ENCODE data around the gene ZNF692.

Gene ZNF692, protein sequence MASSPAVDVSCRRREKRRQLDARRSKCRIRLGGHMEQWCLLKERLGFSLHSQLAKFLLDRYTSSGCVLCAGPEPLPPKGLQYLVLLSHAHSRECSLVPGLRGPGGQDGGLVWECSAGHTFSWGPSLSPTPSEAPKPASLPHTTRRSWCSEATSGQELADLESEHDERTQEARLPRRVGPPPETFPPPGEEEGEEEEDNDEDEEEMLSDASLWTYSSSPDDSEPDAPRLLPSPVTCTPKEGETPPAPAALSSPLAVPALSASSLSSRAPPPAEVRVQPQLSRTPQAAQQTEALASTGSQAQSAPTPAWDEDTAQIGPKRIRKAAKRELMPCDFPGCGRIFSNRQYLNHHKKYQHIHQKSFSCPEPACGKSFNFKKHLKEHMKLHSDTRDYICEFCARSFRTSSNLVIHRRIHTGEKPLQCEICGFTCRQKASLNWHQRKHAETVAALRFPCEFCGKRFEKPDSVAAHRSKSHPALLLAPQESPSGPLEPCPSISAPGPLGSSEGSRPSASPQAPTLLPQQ

DNA sequence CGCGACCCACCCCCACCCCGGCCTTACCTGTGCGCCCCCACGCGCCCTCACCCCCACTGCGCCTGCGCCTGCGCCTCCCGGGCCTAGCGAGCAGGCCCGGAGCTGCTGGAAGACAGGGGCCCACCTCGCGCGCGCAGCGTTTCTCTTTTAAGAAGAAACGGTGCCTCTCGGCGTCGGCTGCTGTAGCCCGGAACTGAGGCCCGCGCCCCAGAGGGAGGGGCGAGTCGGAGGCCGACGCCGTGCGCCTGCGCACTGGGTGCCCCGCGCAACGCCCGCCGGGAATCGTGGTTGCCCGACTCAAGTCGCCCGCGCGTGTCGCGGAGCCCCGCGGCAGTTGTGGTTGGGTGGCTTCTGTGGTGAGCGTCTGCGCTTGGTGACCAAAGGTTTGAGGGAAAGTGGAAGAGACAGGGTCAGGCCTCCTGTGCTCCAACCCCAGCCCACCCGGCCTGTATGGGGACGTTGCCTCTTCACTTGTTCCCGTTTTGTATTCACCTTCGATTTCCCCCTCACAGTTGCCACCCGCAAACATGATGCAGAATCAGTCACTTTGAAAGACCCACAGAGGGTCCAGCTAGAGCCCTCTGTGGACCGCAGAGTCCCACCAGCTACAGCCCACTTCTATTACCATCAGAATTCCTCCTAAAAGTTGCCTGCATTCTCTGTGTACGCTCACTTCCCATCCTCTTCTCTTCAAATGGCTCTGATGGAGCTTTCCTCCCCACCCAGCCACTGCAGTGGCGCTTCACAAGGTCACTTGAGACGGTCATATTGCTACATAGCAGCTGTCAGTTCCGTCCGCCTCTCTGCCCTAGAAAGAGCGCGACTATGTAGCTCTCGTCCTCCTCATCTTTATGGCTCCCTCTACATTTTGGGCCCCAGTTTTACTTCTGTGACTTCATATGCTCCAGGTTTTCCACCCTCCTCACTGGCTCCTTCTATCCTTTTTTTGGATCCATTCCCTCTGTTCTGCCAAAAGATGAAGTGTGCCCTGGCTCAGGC lies at the start of gene ZNF692:
ZNF692 (minus strand) TSS at position 195 of the 999 bp plus-strand sequence. CDS start 776 bp downstream, outside the sequence.
- TF ChIP-seq, protein P1, sequence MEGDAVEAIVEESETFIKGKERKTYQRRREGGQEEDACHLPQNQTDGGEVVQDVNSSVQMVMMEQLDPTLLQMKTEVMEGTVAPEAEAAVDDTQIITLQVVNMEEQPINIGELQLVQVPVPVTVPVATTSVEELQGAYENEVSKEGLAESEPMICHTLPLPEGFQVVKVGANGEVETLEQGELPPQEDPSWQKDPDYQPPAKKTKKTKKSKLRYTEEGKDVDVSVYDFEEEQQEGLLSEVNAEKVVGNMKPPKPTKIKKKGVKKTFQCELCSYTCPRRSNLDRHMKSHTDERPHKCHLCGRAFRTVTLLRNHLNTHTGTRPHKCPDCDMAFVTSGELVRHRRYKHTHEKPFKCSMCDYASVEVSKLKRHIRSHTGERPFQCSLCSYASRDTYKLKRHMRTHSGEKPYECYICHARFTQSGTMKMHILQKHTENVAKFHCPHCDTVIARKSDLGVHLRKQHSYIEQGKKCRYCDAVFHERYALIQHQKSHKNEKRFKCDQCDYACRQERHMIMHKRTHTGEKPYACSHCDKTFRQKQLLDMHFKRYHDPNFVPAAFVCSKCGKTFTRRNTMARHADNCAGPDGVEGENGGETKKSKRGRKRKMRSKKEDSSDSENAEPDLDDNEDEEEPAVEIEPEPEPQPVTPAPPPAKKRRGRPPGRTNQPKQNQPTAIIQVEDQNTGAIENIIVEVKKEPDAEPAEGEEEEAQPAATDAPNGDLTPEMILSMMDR (IDR thresholded peaks at IDR 0.05) = no peak

DNA sequence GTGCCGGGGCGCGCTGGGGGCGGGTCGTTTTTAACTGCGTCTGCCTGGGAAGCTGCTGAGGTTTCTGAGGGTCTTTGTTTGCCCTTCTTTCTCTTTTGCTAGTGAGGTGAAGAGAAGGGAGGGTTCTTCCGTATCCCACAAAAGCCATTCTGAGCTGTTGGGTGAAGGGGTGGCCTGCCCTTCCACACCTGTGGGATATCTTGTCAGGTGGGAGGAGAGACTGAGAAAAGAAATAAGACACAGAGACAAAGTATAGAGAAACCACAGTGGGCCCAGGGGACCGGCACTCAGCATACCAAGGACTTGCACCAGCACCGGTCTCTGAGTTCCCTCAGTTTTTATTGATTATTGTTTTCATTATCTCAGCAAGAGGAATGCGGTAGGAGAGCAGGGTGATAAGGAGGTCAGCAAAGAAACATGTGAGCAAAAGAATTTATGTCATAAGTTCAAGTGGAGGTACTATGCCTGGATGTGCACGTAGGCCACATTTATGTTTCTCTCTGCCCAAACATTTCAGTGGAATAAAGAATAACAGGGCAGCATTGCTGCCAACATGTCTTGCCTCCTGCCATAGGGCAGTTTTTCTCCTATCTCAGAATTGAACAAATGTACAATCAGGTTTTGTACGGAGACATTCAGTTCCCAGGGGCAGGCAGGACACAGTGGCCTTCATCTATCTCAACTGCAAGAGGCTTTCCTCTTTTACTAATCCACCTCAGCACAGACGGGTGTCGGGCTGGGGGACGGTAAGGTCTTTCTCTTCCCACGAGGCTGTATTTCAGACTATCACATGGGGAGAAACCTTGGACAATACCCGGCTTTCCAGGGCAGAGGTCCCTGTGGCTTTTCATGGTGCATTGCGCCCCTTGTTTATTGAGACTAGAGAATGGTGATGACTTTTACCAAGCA lies 48.1 kb upstream of the ZNF692 start:
- H3K4me2 ChIP-seq (ENCODE audit: low read length) = peak overlapping the region; percentile 87
- no peaks in the 10 kb centered on the region for H3K9me3 ChIP-seq (ENCODE audit: control insufficient read depth, low read length)
- H3K9ac ChIP-seq = no peak overlapping the region
- H3K36me3 ChIP-seq (ENCODE audit: control insufficient read depth, insufficient read depth, low read length) = no peaks in the 10 kb centered on the region
- no peaks in the 10 kb centered on the region for H3K27me3 ChIP-seq (ENCODE audit: control insufficient read depth, insufficient read depth, low read length)
- peak overlapping the region; percentile 59 for H3K27ac ChIP-seq
- H2AFZ ChIP-seq = peak overlapping the region; percentile 74
- TF ChIP-seq, protein P1 (IDR thresholded peaks at IDR 0.05) = no peak
- peak overlapping the region; percentile 74 for H3K4me3 ChIP-seq (ENCODE audit: low read depth, low read length)
- no peaks in the 10 kb centered on the region for H3K4me1 ChIP-seq
- H3K79me2 ChIP-seq = no peaks in the 10 kb centered on the region

More for the DNA sequence above, at the start of gene ZNF692:
- Histone ChIP-seq H3K4me1 (peaks cover 9% of the 10 kb centered on the region), H3K4me3 (ENCODE audit: low read depth, low read length) (peak within 1 kb of the TSS; percentile 81), H3K36me3 (ENCODE audit: control insufficient read depth, insufficient read depth, low read length) (no peaks in the 10 kb centered on the region), H3K4me2 (ENCODE audit: low read length) (peak within 1 kb of the TSS; percentile 85), H3K79me2 (no peaks in the 10 kb centered on the region), H3K27ac (peak within 1 kb of the TSS; percentile 81), H2AFZ (peak within 1 kb of the TSS; percentile 89), H3K27me3 (ENCODE audit: control insufficient read depth, insufficient read depth, low read length) (no peaks in the 10 kb centered on the region), H3K9me3 (ENCODE audit: control insufficient read depth, low read length) (no peaks in the 10 kb centered on the region), H3K9ac (peak within 1 kb of the TSS; percentile 28)

DNA sequence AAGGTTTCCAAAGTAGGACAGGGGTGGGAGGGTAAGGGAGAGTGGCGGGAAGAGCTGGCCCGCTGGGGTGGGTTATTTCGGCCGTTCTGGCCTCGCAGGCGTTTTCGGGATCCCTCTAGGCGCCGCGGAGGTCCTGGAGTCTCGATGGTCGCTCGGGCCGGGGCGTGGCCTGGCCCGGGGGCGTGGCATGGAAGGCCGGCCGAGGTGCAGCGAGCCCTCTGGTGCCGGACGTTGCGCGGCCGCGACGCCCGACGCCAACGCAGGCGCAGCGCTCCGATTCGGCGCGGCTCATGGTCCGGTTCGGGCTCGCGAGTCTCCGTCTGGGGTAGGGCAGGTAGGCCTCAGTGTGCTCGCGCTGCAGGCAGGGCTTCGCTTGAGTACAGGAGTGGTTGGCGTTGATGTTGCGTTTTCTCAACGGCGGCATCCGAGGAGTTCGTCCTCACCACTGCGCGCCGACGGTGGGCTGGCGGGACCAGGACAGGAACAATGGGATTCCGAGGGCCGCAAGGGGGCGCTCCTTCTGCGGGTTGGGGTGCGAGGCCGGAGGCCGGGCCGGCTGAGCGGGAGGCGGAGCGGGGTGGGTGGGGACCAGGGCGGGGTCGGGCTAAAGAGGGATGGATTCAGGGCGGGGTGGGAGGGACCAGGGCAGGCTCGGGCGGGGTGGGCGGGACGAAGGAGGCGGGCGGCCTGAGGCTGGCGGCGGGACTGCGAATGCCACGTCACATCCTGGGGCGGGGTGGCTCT lies 47.3 kb upstream of the ZNF692 start, which contains the start of gene PGBD2:
PGBD2 (plus strand) TSS at position 227 of the 744 bp plus-strand sequence. CDS start 7,628 bp downstream, outside the sequence.
- TF ChIP-seq, protein P1 (IDR thresholded peaks at IDR 0.05) = peak; percentile 51
- no peaks in the 10 kb centered on the region for H3K9me3 ChIP-seq (ENCODE audit: control insufficient read depth, low read length)
- H3K27ac ChIP-seq = peak within 1 kb of the TSS; percentile 83
- no peaks in the 10 kb centered on the region for H3K79me2 ChIP-seq
- no peak within 1 kb of the TSS for H3K9ac ChIP-seq
- no peaks in the 10 kb centered on the region for H3K27me3 ChIP-seq (ENCODE audit: control insufficient read depth, insufficient read depth, low read length)
- H3K4me2 ChIP-seq (ENCODE audit: low read length) = peak within 1 kb of the TSS; percentile 87
- no peaks in the 10 kb centered on the region for H3K4me1 ChIP-seq
- H3K4me3 ChIP-seq (ENCODE audit: low read depth, low read length) = peak within 1 kb of the TSS; percentile 74
- H2AFZ ChIP-seq = peak within 1 kb of the TSS; percentile 98
- no peaks in the 10 kb centered on the region for H3K36me3 ChIP-seq (ENCODE audit: control insufficient read depth, insufficient read depth, low read length)

GRCh38 chr1:248905662-248906008 lies 46.8 kb upstream of the ZNF692 start:
- TF ChIP-seq, protein P1 (IDR thresholded peaks at IDR 0.05) = no peak
- no peak overlapping the region for H3K9ac ChIP-seq
- H3K4me2 ChIP-seq (ENCODE audit: low read length) = peak overlapping the region; percentile 54
- no peaks in the 10 kb centered on the region for H3K36me3 ChIP-seq (ENCODE audit: control insufficient read depth, insufficient read depth, low read length)
- H3K27me3 ChIP-seq (ENCODE audit: control insufficient read depth, insufficient read depth, low read length) = no peaks in the 10 kb centered on the region
- peak overlapping the region; percentile 98 for H2AFZ ChIP-seq
- peak overlapping the region; percentile 83 for H3K27ac ChIP-seq
- H3K9me3 ChIP-seq (ENCODE audit: control insufficient read depth, low read length) = no peaks in the 10 kb centered on the region
- H3K4me3 ChIP-seq (ENCODE audit: low read depth, low read length) = peak overlapping the region; percentile 59
- no peaks in the 10 kb centered on the region for H3K4me1 ChIP-seq
- no peaks in the 10 kb centered on the region for H3K79me2 ChIP-seq

Data from parathyroid adenoma (tissue), 2 donors.